ENCODE measurements around the gene DSG3. TPM values are rescaled to one million over a fixed set of nuclear protein-coding genes. Genes with fewer than 3 reads are reported as not detected.

Gene DSG3
- total and polyA plus RNA-seq, 2 donors from 2014 or later, result not detected

GRCh38 chr18:31420524-31420923 is 27.0 kb upstream of the DSG3 start:
- H3K27me3 ChIP-seq (ENCODE audit: control insufficient read depth, insufficient read depth, low read length), result no peaks in the 10 kb centered on the region
- DNase-seq, result no peak
- no peak overlapping the region for H3K4me3 ChIP-seq (ENCODE audit: low read length in 3 of 3)
- intact Hi-C loops (cut with DNase I), result no loop called here
- no peaks in the 10 kb centered on the region for H3K9me3 ChIP-seq (ENCODE audit: control insufficient read depth in 2 of 3, insufficient read depth in 1 of 3, low read length in 3 of 3)
- no peak for TF ChIP-seq CTCF (IDR thresholded peaks at IDR 0.05; ENCODE audit: borderline replicate concordance, extremely low read depth, insufficient read depth)
- FAIRE-seq, result no peak
- no peaks in the 10 kb centered on the region for H3K36me3 ChIP-seq (ENCODE audit: control insufficient read depth in 2 of 3, insufficient read depth in 3 of 3, low read length in 3 of 3)
- no peak overlapping the region for H3K9ac ChIP-seq (ENCODE audit: low read length in 3 of 3)
- H3K27ac ChIP-seq (ENCODE audit: low read depth in 2 of 2, low read length in 2 of 2), result no peak overlapping the region
- no peaks in the 10 kb centered on the region for H3K4me1 ChIP-seq (ENCODE audit: control insufficient read depth in 2 of 3, insufficient read depth in 2 of 3, low read depth in 1 of 3, low read length in 3 of 3)

GRCh38 chr18:31424383-31424988 is 23.1 kb upstream of the DSG3 start:
- Histone ChIP-seq H3K9me3 (ENCODE audit: control insufficient read depth in 2 of 3, insufficient read depth in 1 of 3, low read length in 3 of 3) (no peaks in the 10 kb centered on the region), H3K9ac (ENCODE audit: low read length in 3 of 3) (no peak overlapping the region), H3K4me1 (ENCODE audit: control insufficient read depth in 2 of 3, insufficient read depth in 2 of 3, low read depth in 1 of 3, low read length in 3 of 3) (no peaks in the 10 kb centered on the region), H3K27ac (ENCODE audit: low read depth in 2 of 2, low read length in 2 of 2) (no peak overlapping the region), H3K4me3 (ENCODE audit: low read length in 3 of 3) (no peak overlapping the region), H3K36me3 (ENCODE audit: control insufficient read depth in 2 of 3, insufficient read depth in 3 of 3, low read length in 3 of 3) (no peaks in the 10 kb centered on the region), H3K27me3 (ENCODE audit: control insufficient read depth, insufficient read depth, low read length) (no peaks in the 10 kb centered on the region)
- FAIRE-seq (no peak), DNase-seq (peak in 3 of 5 donors; percentile 22 to 37 (median 30))
- peak; percentile 58 for TF ChIP-seq CTCF (IDR thresholded peaks at IDR 0.05; ENCODE audit: borderline replicate concordance, extremely low read depth, insufficient read depth)
- intact Hi-C loops (cut with DNase I), result no loop called here

GRCh38 chr18:31426021-31426420 is 21.5 kb upstream of the DSG3 start:
- no peak overlapping the region for H3K27ac ChIP-seq (ENCODE audit: low read depth in 2 of 2, low read length in 2 of 2)
- H3K27me3 ChIP-seq (ENCODE audit: control insufficient read depth, insufficient read depth, low read length), result no peaks in the 10 kb centered on the region
- no peak overlapping the region for H3K4me3 ChIP-seq (ENCODE audit: low read length in 3 of 3)
- H3K4me1 ChIP-seq (ENCODE audit: control insufficient read depth in 2 of 3, insufficient read depth in 2 of 3, low read depth in 1 of 3, low read length in 3 of 3), result no peaks in the 10 kb centered on the region
- no peaks in the 10 kb centered on the region for H3K9me3 ChIP-seq (ENCODE audit: control insufficient read depth in 2 of 3, insufficient read depth in 1 of 3, low read length in 3 of 3)
- intact Hi-C loops (cut with DNase I), result no loop called here
- DNase-seq, result no peak
- no peaks in the 10 kb centered on the region for H3K36me3 ChIP-seq (ENCODE audit: control insufficient read depth in 2 of 3, insufficient read depth in 3 of 3, low read length in 3 of 3)
- no peak for FAIRE-seq
- no peak overlapping the region for H3K9ac ChIP-seq (ENCODE audit: low read length in 3 of 3)
- no peak for TF ChIP-seq CTCF (IDR thresholded peaks at IDR 0.05; ENCODE audit: borderline replicate concordance, extremely low read depth, insufficient read depth)

Measured in kidney (tissue), 14 donors.